ENCODE results near the gene IRX2. TPM values are rescaled to one million over a fixed set of nuclear protein-coding genes. Genes with fewer than 3 reads are reported as not detected.

IRX2 gene
- total RNA-seq, 1 donor from 2014 or later, result 4.2 TPM

- Mint-ChIP-seq H3K27ac (no peak overlapping the region), H3K4me3 (ENCODE audit: low read depth) (no peak overlapping the region), H3K4me1 (ENCODE audit: low read depth) (no peaks in the 10 kb centered on the region), H3K9me3 (ENCODE audit: low read depth) (no peaks in the 10 kb centered on the region), H3K36me3 (ENCODE audit: insufficient read depth) (no peaks in the 10 kb centered on the region), H3K27me3 (peaks cover 81% of the 10 kb centered on the region)
- TF ChIP-seq CTCF (IDR thresholded peaks at IDR 0.05; ENCODE audit: unreplicated experiment), result no peak
- DNase-seq (ENCODE audit: low spot score, unreplicated experiment), result no peak
Measured at GRCh38 chr5:2719332-2719731, 32.1 kb downstream of the IRX2 start.

DNA sequence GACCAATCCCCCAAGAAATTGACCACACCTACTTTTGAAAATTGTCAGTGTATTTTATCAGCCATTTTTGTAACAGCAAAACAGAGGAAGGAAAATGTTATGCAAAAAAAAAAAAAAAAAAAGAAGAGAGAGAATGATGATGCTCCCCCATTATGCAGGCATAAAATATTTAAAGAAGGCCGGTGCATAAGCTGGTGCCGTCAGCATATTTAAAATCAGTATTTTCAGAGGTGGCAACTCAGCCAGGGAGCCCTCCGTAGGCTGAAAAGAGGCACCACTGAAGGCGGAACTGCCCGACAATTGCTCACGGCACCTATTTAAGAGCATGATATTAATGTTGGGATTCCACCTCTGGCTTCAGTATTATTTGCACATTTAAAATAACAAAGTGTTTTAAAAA lies 33.4 kb downstream of the IRX2 start:
- DNase-seq (ENCODE audit: low spot score, unreplicated experiment), result no peak
- Mint-ChIP-seq H3K4me1 (ENCODE audit: low read depth) (no peaks in the 10 kb centered on the region), H3K9me3 (ENCODE audit: low read depth) (no peaks in the 10 kb centered on the region), H3K27me3 (peaks cover 82% of the 10 kb centered on the region), H3K27ac (no peak overlapping the region), H3K36me3 (ENCODE audit: insufficient read depth) (no peaks in the 10 kb centered on the region), H3K4me3 (ENCODE audit: low read depth) (no peak overlapping the region)
- TF ChIP-seq CTCF (IDR thresholded peaks at IDR 0.05; ENCODE audit: unreplicated experiment), result no peak

GRCh38 chr5:2715856-2716255 lies 35.6 kb downstream of the IRX2 start:
- no peak for DNase-seq (ENCODE audit: low spot score, unreplicated experiment)
- H3K36me3 Mint-ChIP-seq (ENCODE audit: insufficient read depth), result no peaks in the 10 kb centered on the region
- H3K9me3 Mint-ChIP-seq (ENCODE audit: low read depth), result no peaks in the 10 kb centered on the region
- no peak for TF ChIP-seq CTCF (IDR thresholded peaks at IDR 0.05; ENCODE audit: unreplicated experiment)
- no peak overlapping the region for H3K4me3 Mint-ChIP-seq (ENCODE audit: low read depth)
- peaks cover 83% of the 10 kb centered on the region for H3K27me3 Mint-ChIP-seq
- H3K27ac Mint-ChIP-seq, result no peak overlapping the region
- no peaks in the 10 kb centered on the region for H3K4me1 Mint-ChIP-seq (ENCODE audit: low read depth)

DNA sequence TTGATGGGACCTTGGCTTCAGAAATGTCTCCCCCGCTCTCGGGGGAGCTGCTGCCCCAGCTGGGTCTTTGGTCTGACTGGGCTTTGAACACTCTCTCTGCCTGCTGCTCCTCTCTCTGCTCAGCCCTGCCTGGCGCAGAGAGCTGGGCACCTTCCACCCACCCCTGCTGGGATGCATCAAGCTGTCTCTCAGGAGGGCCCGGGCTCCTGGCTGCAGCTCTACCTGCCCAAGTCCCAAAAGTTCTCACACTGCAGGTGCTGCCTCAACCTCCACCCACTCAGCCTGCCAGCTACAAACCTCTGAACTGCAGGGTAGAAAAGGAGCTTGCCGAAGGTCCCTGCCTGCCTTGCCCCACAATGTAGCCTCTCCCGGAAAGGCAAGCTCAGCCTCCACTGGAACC lies 36.7 kb downstream of the IRX2 start:
- Mint-ChIP-seq H3K4me3 (ENCODE audit: low read depth) (no peak overlapping the region), H3K27ac (no peak overlapping the region)

DNA sequence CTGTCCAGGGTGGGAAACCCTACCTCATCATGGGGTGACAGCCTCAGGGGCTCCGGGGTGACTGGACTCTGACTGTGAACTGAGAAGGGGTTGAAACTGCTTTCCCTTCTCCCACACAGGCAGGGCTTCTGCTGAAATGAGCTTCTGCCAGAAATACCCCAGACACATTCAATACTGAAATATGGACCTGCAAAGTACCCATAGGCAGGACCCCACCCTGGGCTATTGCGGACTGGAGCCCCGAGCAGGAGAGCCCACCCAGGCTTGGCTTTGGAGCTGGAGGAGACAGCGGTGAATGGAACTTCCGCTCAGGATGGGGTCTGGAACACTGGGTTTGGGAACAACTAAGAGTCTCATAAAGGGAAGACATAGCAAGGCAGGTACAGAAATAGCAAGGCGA lies 37.5 kb downstream of the IRX2 start:
- Mint-ChIP-seq H3K4me1 (ENCODE audit: low read depth) (no peaks in the 10 kb centered on the region), H3K4me3 (ENCODE audit: low read depth) (no peak overlapping the region), H3K9me3 (ENCODE audit: low read depth) (no peaks in the 10 kb centered on the region), H3K36me3 (ENCODE audit: insufficient read depth) (no peaks in the 10 kb centered on the region), H3K27ac (no peak overlapping the region), H3K27me3 (peaks cover 81% of the 10 kb centered on the region)
- TF ChIP-seq CTCF (IDR thresholded peaks at IDR 0.05; ENCODE audit: unreplicated experiment), result no peak
- DNase-seq (ENCODE audit: low spot score, unreplicated experiment), result no peak

More for the DNA sequence above, 36.7 kb downstream of the IRX2 start:
- no peak for DNase-seq (ENCODE audit: low spot score, unreplicated experiment)
- no peak for TF ChIP-seq CTCF (IDR thresholded peaks at IDR 0.05; ENCODE audit: unreplicated experiment)
- Mint-ChIP-seq H3K27me3 (peaks cover 80% of the 10 kb centered on the region), H3K4me1 (ENCODE audit: low read depth) (no peaks in the 10 kb centered on the region), H3K9me3 (ENCODE audit: low read depth) (no peaks in the 10 kb centered on the region), H3K36me3 (ENCODE audit: insufficient read depth) (no peaks in the 10 kb centered on the region)

Data from progenitor cell of endocrine pancreas (in vitro differentiated cells).